Measurements from ENCODE around the gene ISLR. TPM values are rescaled to one million over a fixed set of nuclear protein-coding genes. Genes with fewer than 3 reads are reported as not detected.

The ISLR gene
- polyA plus RNA-seq, 4 donors = 0.45 to 10.5 (median 5.6) TPM

DNA sequence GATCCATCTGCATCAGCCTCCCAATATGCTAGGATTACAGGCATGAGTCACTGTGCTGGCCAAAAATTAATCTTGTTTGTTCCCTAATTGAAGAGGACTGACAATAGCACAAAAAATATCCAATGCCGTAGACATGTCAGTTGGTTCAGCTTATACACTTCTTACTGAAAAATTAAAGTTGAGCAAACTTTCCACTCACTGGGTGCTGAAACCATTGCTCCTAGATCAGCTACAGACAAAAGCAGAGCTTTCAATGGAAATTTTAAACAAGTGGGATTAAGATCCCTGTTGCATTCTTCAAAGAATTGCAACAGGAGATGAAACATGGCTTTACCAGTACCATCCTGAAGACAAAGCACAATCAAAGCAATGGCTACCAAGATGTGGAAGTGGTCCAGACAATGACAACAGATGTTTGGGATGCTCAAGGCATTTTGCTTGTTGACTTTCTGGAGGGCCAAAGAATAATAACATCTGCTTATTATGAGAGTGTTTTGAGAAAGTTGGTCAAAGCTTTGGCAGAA, 27.2 kb upstream of the ISLR start:
- FAIRE-seq = no peak
- 93 to 100% (median 100%) methylated on average over 1 of the region's 1 CpG for WGBS, 3 donors

DNA sequence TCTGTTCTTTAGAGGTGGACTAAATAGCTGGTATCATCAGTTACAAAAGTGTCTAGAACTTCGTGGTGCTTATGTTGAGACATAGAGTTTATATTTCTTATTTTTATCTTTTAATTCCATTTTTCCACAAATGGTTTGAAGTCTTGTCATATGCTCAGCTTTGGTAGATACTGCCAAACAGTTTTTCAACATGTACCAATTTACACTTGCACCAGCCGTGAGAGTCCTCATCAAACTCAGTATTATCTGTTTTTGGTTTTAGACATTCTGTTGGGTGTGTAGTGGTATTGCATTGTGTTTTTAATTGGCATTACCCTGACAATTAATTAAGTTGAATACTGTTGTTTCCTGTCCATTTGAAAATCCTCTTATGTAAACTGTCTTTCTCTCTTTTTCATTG, 26.5 kb upstream of the ISLR start:
- Histone ChIP-seq H3K9me3 (ENCODE audit: control insufficient read depth in 2 of 2, insufficient read depth in 1 of 2, low read depth in 1 of 2, low read length in 1 of 2) (peaks cover 0 to 8% of the 10 kb centered on the region in 2 donors), H3K4me3 (ENCODE audit: low read depth in 1 of 3, low read length in 3 of 3) (no peak overlapping the region), H3K4me1 (ENCODE audit: control insufficient read depth in 3 of 3, insufficient read depth in 2 of 3, low read depth in 1 of 3, low read length in 2 of 3) (no peaks in the 10 kb centered on the region), H3K36me3 (ENCODE audit: control insufficient read depth in 3 of 3, insufficient read depth in 2 of 3, low read depth in 1 of 3, low read length in 3 of 3) (no peaks in the 10 kb centered on the region), H3K27ac (ENCODE audit: low read depth in 1 of 3, low read length in 2 of 3) (no peak overlapping the region), H3K27me3 (ENCODE audit: control insufficient read depth in 3 of 3, insufficient read depth in 3 of 3, low read length in 3 of 3) (peaks cover 0 to 4% (median 0%) of the 10 kb centered on the region in 3 donors)
- DNase-seq = no peak
- no peak for FAIRE-seq
- WGBS, 3 donors = 45 to 61% (median 49%) methylated on average over 2 of the region's 2 CpGs

More for the DNA sequence above, 27.2 kb upstream of the ISLR start:
- no peak for DNase-seq
- peaks cover 0 to 4% (median 0%) of the 10 kb centered on the region in 3 donors for H3K27me3 ChIP-seq (ENCODE audit: control insufficient read depth in 3 of 3, insufficient read depth in 3 of 3, low read length in 3 of 3)
- no peaks in the 10 kb centered on the region for H3K36me3 ChIP-seq (ENCODE audit: control insufficient read depth in 3 of 3, insufficient read depth in 2 of 3, low read depth in 1 of 3, low read length in 3 of 3)
- peaks cover 0 to 8% of the 10 kb centered on the region in 2 donors for H3K9me3 ChIP-seq (ENCODE audit: control insufficient read depth in 2 of 2, insufficient read depth in 1 of 2, low read depth in 1 of 2, low read length in 1 of 2)
- no peaks in the 10 kb centered on the region for H3K4me1 ChIP-seq (ENCODE audit: control insufficient read depth in 3 of 3, insufficient read depth in 2 of 3, low read depth in 1 of 3, low read length in 2 of 3)
- no peak overlapping the region for H3K4me3 ChIP-seq (ENCODE audit: low read depth in 1 of 3, low read length in 3 of 3)
- no peak overlapping the region for H3K27ac ChIP-seq (ENCODE audit: low read depth in 1 of 3, low read length in 2 of 3)

DNA sequence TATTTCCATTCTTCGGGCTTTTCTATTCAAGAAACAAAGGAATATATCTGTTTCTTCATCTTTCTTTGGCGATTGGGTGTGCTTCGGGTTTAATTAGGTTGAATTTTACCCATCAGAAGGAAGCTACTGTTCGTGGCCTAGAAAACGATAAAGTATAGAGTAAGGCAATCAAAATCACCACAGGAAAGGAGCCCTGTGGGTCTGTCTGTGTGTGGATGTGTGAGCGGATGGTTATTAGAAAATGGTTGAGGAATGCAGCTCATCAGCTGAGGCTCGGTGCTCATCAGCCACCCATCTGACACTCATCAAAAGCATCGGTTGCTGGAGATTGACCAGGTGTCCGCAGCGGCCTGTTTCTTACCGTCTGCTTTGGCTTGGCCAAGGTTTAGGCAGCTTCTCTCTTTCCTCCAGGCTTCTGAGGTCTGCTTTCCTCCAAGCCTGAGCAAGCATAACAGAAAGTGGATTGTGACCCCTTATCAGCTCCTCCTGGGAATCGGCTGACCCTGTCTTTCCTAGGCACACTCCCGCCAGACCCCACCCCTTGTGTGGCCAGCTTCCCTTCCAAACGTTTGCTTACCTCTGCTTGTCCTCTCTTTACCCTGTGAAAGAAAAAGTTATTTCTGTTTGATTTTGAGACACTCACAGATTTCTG, 17.6 kb upstream of the ISLR start:
- Histone ChIP-seq H3K27ac (ENCODE audit: low read depth in 1 of 3, low read length in 2 of 3) (peak overlapping the region in 1 of 3 donors; percentile 35), H3K27me3 (ENCODE audit: control insufficient read depth in 3 of 3, insufficient read depth in 3 of 3, low read length in 3 of 3) (peaks cover 0 to 6% (median 0%) of the 10 kb centered on the region in 3 donors), H3K9me3 (ENCODE audit: control insufficient read depth in 2 of 2, insufficient read depth in 1 of 2, low read depth in 1 of 2, low read length in 1 of 2) (no peaks in the 10 kb centered on the region), H3K4me1 (ENCODE audit: control insufficient read depth in 3 of 3, insufficient read depth in 2 of 3, low read depth in 1 of 3, low read length in 2 of 3) (peaks cover 0 to 2% (median 0%) of the 10 kb centered on the region in 3 donors), H3K36me3 (ENCODE audit: control insufficient read depth in 3 of 3, insufficient read depth in 2 of 3, low read depth in 1 of 3, low read length in 3 of 3) (no peaks in the 10 kb centered on the region), H3K4me3 (ENCODE audit: low read depth in 1 of 3, low read length in 3 of 3) (no peak overlapping the region)
- FAIRE-seq (no peak), DNase-seq (no peak)
- 63 to 67% (median 65%) methylated on average over 14 of the region's 14 CpGs for WGBS, 3 donors

DNA sequence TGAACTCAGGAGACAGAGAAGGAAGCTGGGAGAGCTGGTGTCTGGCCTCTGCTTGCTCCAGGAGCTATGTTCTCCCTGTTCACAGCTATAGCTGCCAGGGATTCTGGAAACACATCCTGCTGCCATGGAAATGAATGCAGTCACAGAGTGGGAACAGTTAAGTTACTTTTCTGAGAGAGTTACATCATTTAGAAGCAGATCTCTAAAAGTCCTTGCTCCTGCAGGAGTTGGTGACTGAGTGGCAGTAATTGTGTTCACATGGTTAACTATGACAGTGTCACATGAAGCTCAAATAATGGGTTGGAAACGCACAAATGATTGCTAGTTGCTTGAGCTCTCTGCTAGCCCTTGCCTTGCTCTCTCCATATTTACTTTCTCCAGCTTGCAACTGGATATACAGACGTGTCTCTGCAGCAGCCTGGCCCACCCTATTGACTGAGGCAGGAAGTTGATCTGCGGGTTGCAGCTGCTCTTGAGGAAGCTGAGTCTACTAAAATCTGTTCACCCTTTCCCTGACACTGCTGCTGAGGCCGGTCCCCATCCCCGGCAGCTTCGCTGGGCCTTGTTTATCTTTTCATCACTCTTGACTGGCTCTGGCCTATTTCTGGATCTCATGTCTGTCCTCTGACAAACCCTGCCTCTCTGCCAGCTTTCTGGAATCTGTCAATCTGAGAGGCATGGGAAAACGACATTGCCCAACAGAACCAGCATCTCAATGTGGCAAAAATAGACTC, 16.7 kb upstream of the ISLR start:
- H3K9me3 ChIP-seq (ENCODE audit: control insufficient read depth in 2 of 2, insufficient read depth in 1 of 2, low read depth in 1 of 2, low read length in 1 of 2) = no peaks in the 10 kb centered on the region
- peak overlapping the region in 1 of 3 donors; percentile 35 for H3K27ac ChIP-seq (ENCODE audit: low read depth in 1 of 3, low read length in 2 of 3)
- no peak overlapping the region for H3K4me3 ChIP-seq (ENCODE audit: low read depth in 1 of 3, low read length in 3 of 3)
- WGBS, 3 donors = 23 to 43% (median 26%) methylated on average over 7 of the region's 7 CpGs
- FAIRE-seq (no peak), DNase-seq (peak in 1 of 2 donors; percentile 26)
- H3K4me1 ChIP-seq (ENCODE audit: control insufficient read depth in 3 of 3, insufficient read depth in 2 of 3, low read depth in 1 of 3, low read length in 2 of 3) = peaks cover 0 to 2% (median 0%) of the 10 kb centered on the region in 3 donors
- H3K27me3 ChIP-seq (ENCODE audit: control insufficient read depth in 3 of 3, insufficient read depth in 3 of 3, low read length in 3 of 3) = peaks cover 0 to 6% (median 0%) of the 10 kb centered on the region in 3 donors
- H3K36me3 ChIP-seq (ENCODE audit: control insufficient read depth in 3 of 3, insufficient read depth in 2 of 3, low read depth in 1 of 3, low read length in 3 of 3) = no peaks in the 10 kb centered on the region

DNA sequence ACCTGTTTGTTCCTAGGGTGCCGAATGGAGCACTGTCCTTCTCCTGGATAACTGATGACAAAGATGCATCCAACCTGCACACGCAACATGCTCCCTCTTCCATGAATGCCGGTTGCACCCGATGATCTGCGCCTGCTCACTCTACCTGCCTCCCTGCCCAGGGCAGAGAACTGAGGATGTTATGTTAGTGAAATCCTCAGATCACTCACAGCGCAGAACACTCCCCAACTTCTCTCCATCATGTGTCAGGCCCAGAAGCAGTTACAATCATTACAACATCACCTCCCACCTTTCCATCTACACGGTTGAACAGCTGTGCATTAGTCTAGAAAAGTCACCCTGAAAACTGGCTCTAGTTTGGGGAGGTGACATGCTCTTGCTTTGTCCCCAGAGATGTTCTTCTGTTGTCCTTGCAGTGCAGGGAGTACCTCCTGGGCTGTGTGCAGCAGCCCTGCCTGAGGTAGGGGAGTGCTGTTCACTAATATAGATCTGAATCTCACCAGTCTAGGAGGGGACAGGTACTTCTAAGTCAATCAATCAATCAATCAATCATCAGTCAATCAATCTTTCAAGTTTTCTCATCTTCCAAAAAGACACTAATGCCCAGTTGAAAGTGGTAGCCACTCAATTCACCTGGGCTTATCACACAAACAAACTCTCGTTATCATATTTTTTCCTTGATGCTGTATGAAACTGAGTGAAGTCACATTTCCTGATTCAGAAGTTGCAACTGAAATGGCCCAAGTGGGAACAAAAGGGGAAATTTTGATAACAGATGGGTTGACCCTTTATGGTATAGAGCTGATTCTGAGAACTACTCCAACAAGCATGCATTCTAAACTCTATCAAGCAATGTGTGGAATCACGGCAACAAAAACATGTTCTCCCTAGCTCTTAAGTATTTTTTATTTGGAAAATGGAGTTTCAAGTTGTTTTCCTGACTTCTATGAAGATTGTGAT, 15.4 kb upstream of the ISLR start:
- Histone ChIP-seq H3K4me3 (ENCODE audit: low read depth in 1 of 3, low read length in 3 of 3) (no peak overlapping the region), H3K27me3 (ENCODE audit: control insufficient read depth in 3 of 3, insufficient read depth in 3 of 3, low read length in 3 of 3) (peaks cover 0 to 6% (median 0%) of the 10 kb centered on the region in 3 donors), H3K4me1 (ENCODE audit: control insufficient read depth in 3 of 3, insufficient read depth in 2 of 3, low read depth in 1 of 3, low read length in 2 of 3) (peaks cover 0 to 2% (median 0%) of the 10 kb centered on the region in 3 donors), H3K27ac (ENCODE audit: low read depth in 1 of 3, low read length in 2 of 3) (no peak overlapping the region), H3K9me3 (ENCODE audit: control insufficient read depth in 2 of 2, insufficient read depth in 1 of 2, low read depth in 1 of 2, low read length in 1 of 2) (no peaks in the 10 kb centered on the region), H3K36me3 (ENCODE audit: control insufficient read depth in 3 of 3, insufficient read depth in 2 of 3, low read depth in 1 of 3, low read length in 3 of 3) (no peaks in the 10 kb centered on the region)
- FAIRE-seq = no peak
- 83 to 88% (median 84%) methylated on average over 9 of the region's 9 CpGs for WGBS, 3 donors
- no peak for DNase-seq

DNA sequence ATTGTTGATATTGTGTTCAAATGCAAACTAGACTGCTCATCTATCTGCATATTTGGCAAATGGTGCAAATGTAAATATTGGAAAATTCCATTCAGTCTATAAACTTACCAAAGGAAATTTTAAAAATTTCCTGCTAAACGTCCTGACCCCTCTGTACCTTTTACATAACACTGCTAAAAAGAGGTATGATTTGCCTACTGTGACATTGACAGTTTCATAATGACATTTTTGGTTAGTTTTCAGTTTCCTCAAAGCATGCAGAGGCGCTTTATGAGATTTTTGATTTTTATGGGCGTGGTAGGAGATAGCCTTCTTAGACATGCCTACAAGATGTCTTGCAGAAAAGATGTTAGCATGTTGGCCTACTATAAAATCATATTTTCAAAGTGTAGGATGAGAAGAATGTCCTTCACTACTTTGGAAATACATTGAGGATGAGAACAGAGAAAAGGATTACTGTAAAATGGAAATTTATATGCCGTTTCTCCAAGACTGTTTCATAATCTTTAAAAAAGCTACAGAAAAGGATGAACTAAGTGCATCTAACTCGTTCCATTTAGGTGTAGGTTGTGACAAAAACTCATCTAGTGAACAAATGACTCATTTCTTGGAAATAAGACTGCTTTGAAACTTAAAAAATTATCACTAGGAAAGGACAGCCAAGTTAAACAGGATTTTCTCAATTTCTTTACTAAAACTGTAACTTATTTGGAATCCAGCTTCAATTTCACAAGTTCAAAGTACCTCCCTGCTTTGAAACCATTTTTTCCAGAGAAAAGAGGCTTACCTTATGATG, 14.5 kb upstream of the ISLR start:
- Histone ChIP-seq H3K27me3 (ENCODE audit: control insufficient read depth in 3 of 3, insufficient read depth in 3 of 3, low read length in 3 of 3) (peaks cover 0 to 9% (median 0%) of the 10 kb centered on the region in 3 donors), H3K36me3 (ENCODE audit: control insufficient read depth in 3 of 3, insufficient read depth in 2 of 3, low read depth in 1 of 3, low read length in 3 of 3) (no peaks in the 10 kb centered on the region), H3K4me1 (ENCODE audit: control insufficient read depth in 3 of 3, insufficient read depth in 2 of 3, low read depth in 1 of 3, low read length in 2 of 3) (peaks cover 0 to 2% (median 0%) of the 10 kb centered on the region in 3 donors), H3K4me3 (ENCODE audit: low read depth in 1 of 3, low read length in 3 of 3) (no peak overlapping the region), H3K9me3 (ENCODE audit: control insufficient read depth in 2 of 2, insufficient read depth in 1 of 2, low read depth in 1 of 2, low read length in 1 of 2) (no peaks in the 10 kb centered on the region), H3K27ac (ENCODE audit: low read depth in 1 of 3, low read length in 2 of 3) (no peak overlapping the region)
- no peak for FAIRE-seq
- no peak for DNase-seq
- 49 to 55% (median 54%) methylated on average over 5 of the region's 5 CpGs for WGBS, 3 donors

DNA sequence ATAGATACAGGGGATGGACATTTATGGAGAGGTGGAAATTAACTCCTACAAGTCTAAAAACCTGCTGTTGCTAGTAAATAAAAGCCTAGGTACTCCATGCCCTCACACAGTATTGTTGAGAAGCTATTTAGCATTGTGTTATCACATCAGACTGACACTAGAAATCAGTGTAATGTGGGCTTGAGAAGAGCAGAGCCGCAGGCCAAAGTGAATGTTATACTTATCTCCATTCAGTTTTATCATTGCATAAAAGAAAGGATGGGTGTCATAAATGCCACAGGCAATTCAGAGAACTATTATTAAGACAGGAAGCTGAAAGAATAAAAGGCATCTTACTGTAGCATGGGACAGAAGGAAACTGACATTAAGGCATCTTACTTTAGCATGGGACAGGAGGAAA, 13.7 kb upstream of the ISLR start:
- WGBS, 3 donors = 77 to 88% (median 84%) methylated on average over 1 of the region's 1 CpG

More for the DNA sequence above, 13.7 kb upstream of the ISLR start:
- Histone ChIP-seq H3K27ac (ENCODE audit: low read depth in 1 of 3, low read length in 2 of 3) (no peak overlapping the region), H3K36me3 (ENCODE audit: control insufficient read depth in 3 of 3, insufficient read depth in 2 of 3, low read depth in 1 of 3, low read length in 3 of 3) (no peaks in the 10 kb centered on the region), H3K4me1 (ENCODE audit: control insufficient read depth in 3 of 3, insufficient read depth in 2 of 3, low read depth in 1 of 3, low read length in 2 of 3) (peaks cover 0 to 2% (median 0%) of the 10 kb centered on the region in 3 donors), H3K9me3 (ENCODE audit: control insufficient read depth in 2 of 2, insufficient read depth in 1 of 2, low read depth in 1 of 2, low read length in 1 of 2) (peaks cover 0 to 1% of the 10 kb centered on the region in 2 donors), H3K4me3 (ENCODE audit: low read depth in 1 of 3, low read length in 3 of 3) (no peak overlapping the region), H3K27me3 (ENCODE audit: control insufficient read depth in 3 of 3, insufficient read depth in 3 of 3, low read length in 3 of 3) (peaks cover 0 to 8% (median 0%) of the 10 kb centered on the region in 3 donors)
- no peak for DNase-seq
- FAIRE-seq = no peak
